Measurements from ENCODE around the gene LMTK3. TPM values are rescaled to one million over a fixed set of nuclear protein-coding genes. Genes with fewer than 3 reads are reported as not detected.

Gene LMTK3
- total and polyA plus RNA-seq, 2 of the 13 experiments (the other 11 are each of a cell fraction or from before 2014, with no cell fraction given): 0.18 to 0.29 TPM

- no peak for TF ChIP-seq CENPBD1 (CRISPR knock-in tag; IDR thresholded peaks at IDR 0.05; ENCODE audit: borderline replicate concordance, low read depth)
- no peak for TF ChIP-seq JDP2 (CRISPR knock-in tag; IDR thresholded peaks at IDR 0.05; ENCODE audit: borderline replicate concordance)
- TF ChIP-seq TSC22D2 (CRISPR knock-in tag; IDR thresholded peaks at IDR 0.05; ENCODE audit: borderline replicate concordance): 0 out of 2 replicates have a peak, but pooled peaks have one; percentile 37
- peak; percentile 51; the same call in 1 of the 2 replicates for TF ChIP-seq ISL2 (CRISPR knock-in tag; IDR thresholded peaks at IDR 0.05)
- TF ChIP-seq, protein P1, sequence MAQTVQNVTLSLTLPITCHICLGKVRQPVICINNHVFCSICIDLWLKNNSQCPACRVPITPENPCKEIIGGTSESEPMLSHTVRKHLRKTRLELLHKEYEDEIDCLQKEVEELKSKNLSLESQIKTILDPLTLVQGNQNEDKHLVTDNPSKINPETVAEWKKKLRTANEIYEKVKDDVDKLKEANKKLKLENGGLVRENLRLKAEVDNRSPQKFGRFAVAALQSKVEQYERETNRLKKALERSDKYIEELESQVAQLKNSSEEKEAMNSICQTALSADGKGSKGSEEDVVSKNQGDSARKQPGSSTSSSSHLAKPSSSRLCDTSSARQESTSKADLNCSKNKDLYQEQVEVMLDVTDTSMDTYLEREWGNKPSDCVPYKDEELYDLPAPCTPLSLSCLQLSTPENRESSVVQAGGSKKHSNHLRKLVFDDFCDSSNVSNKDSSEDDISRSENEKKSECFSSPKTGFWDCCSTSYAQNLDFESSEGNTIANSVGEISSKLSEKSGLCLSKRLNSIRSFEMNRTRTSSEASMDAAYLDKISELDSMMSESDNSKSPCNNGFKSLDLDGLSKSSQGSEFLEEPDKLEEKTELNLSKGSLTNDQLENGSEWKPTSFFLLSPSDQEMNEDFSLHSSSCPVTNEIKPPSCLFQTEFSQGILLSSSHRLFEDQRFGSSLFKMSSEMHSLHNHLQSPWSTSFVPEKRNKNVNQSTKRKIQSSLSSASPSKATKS (CRISPR knock-in tag; IDR thresholded peaks at IDR 0.05): no peak
- TF ChIP-seq DDIT3 (CRISPR knock-in tag; IDR thresholded peaks at IDR 0.05): no peak
- peak; percentile 83; the same call in 1 of the 2 replicates for TF ChIP-seq ZNF225 (CRISPR knock-in tag; IDR thresholded peaks at IDR 0.05)
- TF ChIP-seq TRIM24 (CRISPR knock-in tag; IDR thresholded peaks at IDR 0.05): no peak
- TF ChIP-seq POGZ (CRISPR knock-in tag; IDR thresholded peaks at IDR 0.05): no peak
- no peak for TF ChIP-seq ZKSCAN8 (CRISPR knock-in tag; IDR thresholded peaks at IDR 0.05; ENCODE audit: borderline replicate concordance)
- no peak for TF ChIP-seq ZNF772 (CRISPR knock-in tag; IDR thresholded peaks at IDR 0.05)
- TF ChIP-seq KDM3A (CRISPR knock-in tag; IDR thresholded peaks at IDR 0.05; ENCODE audit: low read depth): no peak; the same call in 1 of the 2 replicates
- no peak for TF ChIP-seq TCF7 (IDR thresholded peaks at IDR 0.05; ENCODE audit: low read depth)
- TF ChIP-seq KIAA2018 (CRISPR knock-in tag; IDR thresholded peaks at IDR 0.05; ENCODE audit: borderline replicate concordance): no peak
- TF ChIP-seq NCOR1 (IDR thresholded peaks at IDR 0.05; ENCODE audit: borderline replicate concordance, low read length): no peak
- TF ChIP-seq SAFB2 (CRISPR knock-in tag; IDR thresholded peaks at IDR 0.05; ENCODE audit: borderline replicate concordance, low read depth): no peak; the same call in 1 of the 2 replicates
- TF ChIP-seq CENPX (CRISPR knock-in tag; IDR thresholded peaks at IDR 0.05): no peak
- no peak for TF ChIP-seq ZNF567 (CRISPR knock-in tag; IDR thresholded peaks at IDR 0.05; ENCODE audit: borderline replicate concordance)
Measured at GRCh38 chr19:48469289-48469881, 42.2 kb downstream of the LMTK3 start, which contains the start of gene CYTH2 (continued).

Measured in HepG2 (cell line).